ACHN (cell line): Measurements from ENCODE around the gene YTHDC1.
"Not testable (repeated sequence)": the region's sequence is repeated elsewhere in the genome, so short reads cannot be mapped to it uniquely, and the experiment has no call there.

Experiments used
- DNase-seq: peaks from one replicate; pipeline ENCODE4 v3.0.0-alpha.2; 2015
- in situ Hi-C: cut with HindIII; loops from 2 replicates; pipeline ENCODE4 v1.10.0; 2017; ENCODE audit warnings: low sequenced_read_pairs, low pct_ligation_motif_present, low pct_unique_long_range_greater_than_20kb

Gene YTHDC1

DNA sequence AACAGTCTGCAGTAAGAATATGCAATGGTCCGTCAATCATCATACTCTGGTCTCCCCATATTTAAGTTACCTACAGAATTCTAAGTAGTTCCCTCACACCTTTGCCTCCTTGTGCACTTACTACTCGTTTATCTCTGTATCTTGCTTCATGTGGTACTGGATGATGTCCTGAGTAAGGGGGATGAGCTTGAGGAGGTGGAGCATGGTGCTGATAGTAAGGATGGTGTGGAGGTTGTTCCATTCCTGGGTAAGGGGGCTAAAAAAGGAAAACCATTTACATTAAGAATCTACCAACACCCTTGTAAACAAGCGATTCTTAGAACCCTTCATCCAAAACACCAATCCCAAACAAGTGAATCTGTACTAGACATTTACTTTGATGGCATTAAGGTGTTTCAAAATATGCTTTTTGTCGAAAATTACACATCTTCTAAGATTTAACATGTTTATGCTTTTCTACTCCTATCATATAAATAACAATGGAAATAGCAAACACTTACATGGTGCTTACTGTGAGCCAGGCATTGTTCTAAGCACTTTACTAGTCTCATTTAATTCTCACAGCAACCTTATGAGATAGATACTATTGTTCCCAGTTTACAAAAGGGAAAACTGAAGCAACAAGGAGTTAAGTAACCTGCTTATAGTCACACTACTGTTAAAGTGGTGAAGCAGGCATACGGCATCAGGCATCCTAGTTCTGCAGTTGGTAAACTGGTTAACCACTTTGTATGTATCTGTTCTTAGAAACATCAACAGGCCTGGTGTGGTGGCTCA lies 33.5 kb downstream of the YTHDC1 start:
- in situ Hi-C loops, result no loop called here
- no peak for DNase-seq

DNA sequence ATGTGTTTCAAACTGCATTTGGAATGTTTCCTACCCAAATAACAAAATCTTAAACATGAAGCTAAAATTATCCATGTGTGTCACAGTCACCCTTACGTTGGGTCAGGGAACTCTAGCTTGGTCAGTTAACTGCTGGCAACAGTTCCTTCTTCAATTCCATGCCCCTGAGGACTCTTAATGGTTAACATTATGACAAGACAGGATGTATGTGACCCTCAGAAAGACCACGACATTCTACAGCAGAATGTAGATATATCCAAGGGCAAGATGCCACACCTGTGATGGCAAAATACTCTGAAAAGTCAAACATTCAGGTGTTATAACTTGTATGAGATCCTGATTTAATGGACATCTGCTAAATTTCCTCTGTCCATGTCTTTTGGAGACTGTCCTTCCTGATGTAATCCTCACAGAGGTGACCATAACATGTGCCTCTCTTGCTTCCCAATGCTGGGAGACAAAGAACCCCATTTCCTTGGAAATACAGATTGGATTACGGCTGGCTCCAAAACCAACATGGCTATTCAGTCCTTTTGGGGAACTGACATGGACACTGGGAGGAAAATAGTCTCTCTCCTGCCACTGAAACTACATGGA lies 39.1 kb downstream of the YTHDC1 start:
- in situ Hi-C loops, result no loop called here
- DNase-seq, result no peak

DNA sequence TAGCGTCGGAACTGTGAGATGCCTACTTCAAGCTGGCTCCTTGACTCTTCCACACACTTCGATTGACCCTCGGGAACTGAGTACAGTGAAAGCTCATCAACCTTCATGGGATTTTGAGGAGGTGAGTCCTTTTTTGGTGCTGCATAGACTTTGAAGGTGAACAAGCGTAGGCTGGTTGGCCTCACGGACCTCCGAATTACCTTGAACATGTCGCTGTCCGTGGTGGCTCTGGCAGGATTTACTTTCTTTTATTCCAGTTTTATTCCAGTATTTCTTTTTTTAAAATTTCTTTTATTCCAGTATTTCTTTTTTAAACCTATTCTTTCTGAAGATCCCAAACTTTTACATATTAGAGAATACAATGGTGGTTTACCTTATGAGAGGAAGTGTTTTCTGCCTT lies 45.2 kb downstream of the YTHDC1 start:
- no peak for DNase-seq
- in situ Hi-C loops, result no loop called here

DNA sequence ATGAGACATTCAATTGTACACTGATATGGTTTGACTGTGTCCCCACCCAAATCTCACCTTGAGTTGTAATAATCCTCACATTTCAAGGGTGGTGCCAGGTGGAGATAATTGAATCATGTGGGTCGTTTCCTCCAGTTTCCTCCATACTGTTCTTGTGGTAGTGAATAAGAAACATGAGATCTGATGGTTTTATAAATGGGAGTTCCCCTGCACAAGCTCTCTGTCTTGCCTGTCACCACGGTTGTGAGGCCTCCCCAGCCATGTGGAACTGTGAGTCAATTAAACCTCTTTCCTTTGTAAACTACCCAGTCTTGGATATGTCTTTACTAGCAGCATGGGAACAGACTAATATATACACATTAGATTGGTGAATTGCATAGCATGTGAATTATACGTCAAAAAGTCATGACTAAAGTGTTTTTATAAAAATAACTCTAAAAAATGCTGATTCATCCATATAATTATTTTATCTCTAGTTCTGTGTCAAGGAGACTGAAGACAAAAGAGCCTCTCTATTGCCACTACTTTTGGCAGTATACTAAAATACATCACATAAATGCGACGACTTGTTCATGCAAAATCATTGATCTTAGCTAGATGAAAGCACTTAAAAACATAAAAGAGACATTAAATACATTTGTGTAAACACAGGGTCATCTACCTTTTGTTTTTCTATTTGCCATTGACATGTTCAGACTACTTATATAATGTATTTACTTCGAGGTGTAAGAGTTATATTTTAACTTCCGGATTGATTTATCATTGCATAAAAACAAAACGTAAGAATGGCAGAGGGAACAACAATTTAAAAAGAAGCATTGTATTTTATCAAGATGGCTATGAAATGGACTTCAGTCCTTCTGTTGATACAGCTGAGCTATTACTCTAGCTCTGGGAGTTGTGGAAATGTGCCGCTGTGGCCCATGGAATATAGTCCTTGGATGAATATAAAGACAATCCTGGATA lies 50.1 kb downstream of the YTHDC1 start:
- in situ Hi-C loops, result no loop called here
- no peak for DNase-seq

DNA sequence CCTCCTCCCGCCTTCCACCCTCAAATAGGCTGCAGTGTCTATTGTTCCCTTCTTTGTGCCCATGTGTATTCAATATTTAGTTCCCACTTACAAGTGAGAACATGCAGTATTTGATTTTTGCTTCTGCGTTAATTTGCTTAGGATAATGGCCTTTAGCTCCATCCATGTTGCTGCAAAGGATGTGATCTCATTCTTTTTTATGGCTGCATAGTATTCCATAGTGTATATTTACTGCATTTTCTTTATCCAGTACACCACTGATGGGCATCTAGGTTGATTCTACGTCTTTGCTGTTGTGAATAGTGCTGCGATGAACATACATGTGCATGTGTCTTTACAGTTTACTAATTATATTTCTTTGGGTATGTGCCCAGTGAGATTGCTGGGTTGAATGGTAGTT lies 52.8 kb downstream of the YTHDC1 start:
- in situ Hi-C loops, result no loop called here
- DNase-seq, result no peak

DNA sequence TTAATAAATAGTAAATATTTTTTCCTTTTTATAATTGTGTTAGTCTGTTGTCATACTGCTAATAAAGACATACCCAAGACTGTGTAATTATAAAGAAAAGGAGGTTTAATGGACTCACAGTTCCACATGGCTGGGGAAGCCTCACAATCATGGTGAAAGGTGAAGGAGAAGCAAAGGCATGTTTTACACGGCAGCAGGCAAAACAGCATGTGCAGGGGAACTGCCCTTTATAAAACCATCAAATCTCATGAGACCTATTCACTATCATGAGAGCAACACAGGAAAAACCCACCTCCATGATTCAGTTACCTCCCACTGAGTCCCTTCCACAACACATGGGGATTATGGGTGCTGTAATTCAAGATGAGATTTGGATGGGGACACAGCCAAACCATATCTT lies 58.6 kb downstream of the YTHDC1 start:
- DNase-seq, result no peak
- in situ Hi-C loops, result no loop called here

DNA sequence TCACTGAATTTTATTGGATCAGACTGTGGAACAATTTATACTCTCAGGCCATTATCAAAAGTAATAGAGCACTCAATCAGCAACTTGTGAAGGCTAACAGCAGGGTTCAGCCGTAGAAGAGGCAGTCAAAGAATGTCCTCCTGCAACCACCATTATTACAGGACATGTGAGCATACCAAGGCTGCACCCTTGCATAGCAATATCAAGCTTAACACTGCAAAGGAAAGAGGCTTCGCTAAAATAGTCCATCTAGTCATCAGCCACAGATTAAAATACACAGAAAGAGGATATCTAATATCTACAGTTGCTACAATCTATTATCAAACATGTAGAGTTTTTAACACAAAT lies 61.5 kb downstream of the YTHDC1 start:
- in situ Hi-C loops, result no loop called here
- DNase-seq, result peak; percentile 16

DNA sequence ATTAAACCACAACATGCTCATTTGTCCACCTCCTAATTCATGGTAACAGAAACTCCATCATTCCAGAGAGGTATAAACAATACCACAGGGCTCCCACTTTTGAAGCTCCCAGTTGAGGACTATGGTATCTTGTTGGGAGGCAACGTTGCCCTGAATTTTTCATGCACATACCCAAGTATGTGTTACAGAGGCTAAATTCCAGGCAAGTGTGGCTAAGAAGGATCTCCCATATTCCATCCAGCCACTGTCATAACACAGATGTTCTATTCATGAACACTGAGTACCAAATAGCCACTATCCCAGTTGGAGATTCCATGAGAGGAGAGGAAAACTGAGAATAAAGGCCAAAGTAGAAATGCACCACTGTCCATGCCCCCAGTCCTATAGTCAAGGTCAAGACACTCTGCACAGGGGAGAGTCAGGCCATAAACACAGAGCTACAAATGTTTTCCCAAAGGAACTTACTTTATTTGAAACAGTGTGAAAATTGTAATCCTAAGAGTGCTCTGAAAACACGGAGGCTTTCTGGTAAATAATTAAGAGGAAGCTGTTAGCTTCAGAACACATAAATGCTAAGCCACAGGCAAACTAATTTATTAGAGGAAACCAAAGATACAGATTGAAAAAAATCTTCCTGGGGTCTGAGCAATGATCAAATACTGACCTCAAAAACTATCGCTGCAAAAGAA lies 62.0 kb downstream of the YTHDC1 start:
- DNase-seq, result no peak
- in situ Hi-C loops, result no loop called here

DNA sequence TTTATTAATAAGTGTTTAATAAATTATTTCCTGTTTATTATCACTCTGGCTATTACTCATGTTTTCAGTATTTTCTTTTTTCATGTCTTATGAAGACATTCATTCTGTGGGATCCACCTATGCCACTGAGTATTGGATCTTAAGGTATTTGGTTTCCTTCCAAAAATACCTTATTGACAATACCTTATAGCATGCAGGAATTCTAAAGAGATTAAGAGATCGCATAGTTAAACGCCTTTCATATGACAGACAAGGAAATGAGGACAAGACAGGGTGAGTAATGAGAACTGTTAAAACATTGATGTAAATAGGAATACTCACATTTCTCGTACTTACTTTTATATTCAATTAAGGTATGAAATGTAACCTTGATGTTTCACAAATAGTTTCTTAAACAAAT lies 66.2 kb downstream of the YTHDC1 start:
- DNase-seq, result no peak
- in situ Hi-C loops, result no loop called here

DNA sequence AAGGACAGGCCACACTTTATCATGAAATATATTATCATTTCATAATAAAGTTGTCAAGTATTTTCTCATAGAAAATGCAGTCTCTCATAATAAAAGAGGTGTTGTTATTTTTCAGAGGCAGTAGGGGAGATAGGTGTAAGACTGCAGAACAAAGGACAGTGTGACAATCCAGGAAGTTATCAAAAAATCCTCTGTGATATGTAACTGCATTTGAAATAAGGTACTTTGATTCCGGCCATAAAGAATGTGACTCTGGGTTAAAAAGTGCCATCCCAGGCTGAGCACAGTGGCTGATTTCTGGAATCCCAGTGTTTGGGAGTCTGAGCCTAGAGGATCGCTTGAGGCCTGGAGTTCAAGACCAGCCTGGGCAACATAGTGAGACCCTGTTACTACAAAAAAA lies 66.8 kb downstream of the YTHDC1 start:
- DNase-seq, result no peak
- in situ Hi-C loops, result no loop called here

DNA sequence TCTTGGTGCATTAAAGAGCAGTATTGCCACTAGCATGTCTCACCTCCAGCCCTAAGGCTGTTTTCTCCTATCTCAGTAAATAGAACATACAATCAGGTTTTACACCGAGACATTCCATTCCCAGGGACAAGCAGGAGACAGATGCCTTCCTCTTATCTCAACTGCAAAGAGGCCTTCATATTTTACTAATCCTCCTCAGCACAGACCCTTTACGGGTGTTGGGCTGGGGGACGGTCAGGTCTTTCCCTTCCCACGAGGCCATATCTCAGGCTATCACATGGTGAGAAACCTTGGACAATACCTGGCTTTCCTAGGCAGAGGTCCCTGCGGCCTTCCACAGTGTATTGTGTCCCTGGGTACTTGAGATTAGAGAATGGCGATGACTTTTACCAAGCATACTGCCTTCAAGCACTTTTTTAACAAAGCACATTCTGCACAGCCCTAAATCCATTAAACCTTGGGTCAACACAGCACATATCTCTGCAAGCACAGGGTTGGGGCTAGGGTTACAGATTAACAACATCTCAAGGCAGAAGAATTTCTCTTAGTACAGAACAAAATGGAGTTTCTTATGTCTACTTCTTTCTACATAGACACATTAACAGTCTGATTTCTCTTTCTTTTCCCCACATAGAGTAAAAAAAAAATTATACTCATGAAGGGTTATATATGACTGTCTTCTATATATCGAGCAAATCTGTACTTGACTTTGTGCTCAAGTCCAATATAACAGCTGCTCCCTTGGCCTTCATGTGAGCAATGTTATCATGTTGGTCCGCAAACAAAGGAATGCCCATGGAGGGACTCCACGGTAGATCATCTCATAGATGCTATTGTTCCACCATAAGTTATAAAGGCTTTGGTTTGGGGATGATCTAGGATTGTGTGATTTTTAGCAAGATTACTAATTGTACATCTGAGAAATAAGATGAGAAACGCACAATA lies 67.8 kb downstream of the YTHDC1 start:
- DNase-seq, in situ Hi-C loops: not testable (repeated sequence)

DNA sequence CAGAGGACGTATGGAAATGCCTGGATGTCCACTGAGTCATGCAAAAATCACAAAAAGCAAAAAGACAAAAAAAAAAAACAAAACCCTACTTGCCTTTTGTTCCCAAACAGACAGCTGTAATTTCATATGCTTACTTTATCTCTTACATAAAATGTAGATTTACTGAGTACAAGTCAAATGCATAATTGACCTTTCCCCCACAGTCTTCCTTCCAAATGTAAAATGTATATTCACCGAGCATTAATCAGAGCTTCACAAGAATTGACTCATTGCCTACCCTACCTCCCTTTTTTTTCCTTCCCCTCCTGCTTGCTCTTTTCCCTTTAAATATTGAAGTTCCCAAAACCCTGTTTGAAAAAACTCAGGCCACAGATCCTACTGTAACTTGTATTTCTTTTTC lies 71.9 kb downstream of the YTHDC1 start:
- DNase-seq, result no peak
- in situ Hi-C loops, result no loop called here

DNA sequence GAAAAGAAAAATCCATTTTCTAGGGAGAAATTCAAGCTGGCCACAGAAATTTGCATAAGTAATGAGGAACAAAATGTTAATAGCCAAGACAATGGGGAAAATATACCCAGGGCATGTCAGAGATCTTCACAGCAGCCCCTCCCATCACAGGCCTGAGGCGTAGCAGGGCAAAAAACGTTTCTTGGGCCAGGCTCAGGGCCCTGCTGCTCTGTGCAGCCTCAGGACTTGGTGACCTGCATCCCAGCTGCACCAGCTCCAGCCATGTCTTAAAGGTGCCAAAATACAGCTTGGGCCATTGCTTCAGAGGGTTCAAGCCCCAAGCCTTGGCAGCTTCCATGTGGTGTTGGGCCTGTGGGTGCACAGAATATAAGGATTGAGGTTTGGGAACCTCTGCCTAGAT lies 72.3 kb downstream of the YTHDC1 start:
- in situ Hi-C loops, result no loop called here
- no peak for DNase-seq

DNA sequence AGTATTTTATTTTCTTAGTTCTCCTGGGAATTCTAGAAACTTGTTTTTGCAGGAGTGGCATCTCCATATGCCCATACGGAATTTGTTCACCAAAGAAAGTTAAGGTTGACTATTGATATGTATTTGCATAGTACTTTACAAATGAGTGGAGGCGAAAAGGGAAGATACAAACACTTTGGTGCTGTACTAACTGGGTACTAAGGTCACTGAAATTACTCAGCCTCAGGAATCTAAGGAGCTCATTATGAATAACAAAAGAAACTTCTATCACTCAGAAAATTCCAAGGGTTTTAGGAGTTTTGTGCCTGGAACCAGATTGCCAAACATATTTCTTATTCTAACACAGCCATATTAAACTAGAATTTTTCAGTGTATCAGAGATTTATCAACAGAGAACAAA lies 77.0 kb downstream of the YTHDC1 start:
- in situ Hi-C loops, result no loop called here
- no peak for DNase-seq

DNA sequence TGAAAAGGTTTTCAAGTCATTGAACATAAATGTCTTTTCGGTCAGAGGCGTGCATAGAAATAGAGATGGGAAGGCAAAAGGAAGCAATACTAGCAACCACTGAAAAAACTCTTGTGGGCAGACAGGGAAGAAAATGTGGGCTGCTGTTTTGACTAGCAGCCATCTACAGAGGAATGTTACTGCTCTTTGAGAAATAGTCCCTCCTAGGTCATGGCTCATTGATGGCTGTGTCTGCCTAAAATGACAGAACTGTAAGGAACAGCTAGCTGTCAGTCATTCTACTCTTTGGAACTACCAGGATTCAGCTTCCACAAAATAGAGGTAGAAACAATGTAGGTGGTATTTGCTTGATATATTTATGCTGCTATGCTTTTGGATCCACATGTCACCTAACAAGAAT lies 77.5 kb downstream of the YTHDC1 start:
- peak; percentile 5 for DNase-seq
- in situ Hi-C loops, result no loop called here

DNA sequence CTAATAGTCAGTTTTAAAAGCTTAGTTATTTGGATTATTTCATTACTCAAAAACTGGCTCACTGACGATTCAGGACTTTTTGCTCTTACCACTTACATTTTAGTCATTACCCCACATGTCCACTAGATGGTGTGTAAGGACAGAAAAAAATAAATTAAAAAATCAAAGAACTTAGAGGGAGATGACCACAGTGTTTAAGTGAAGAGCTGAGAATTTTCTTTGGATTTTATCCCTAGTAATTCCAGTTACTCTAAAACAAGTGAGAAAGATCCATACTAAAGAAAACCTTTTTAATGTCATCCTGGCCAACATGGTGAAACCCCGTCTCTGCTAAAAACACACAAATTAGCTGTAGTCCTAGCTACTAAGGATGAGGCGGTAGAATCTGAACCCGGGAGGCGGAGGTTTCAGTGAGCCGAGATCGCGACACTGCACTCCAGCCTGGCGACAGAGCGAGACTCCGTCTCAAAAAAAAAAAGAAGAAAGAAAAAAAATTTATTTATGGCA lies 78.0 kb downstream of the YTHDC1 start:
- DNase-seq, result peak; percentile 66
- in situ Hi-C loops, result no loop called here

DNA sequence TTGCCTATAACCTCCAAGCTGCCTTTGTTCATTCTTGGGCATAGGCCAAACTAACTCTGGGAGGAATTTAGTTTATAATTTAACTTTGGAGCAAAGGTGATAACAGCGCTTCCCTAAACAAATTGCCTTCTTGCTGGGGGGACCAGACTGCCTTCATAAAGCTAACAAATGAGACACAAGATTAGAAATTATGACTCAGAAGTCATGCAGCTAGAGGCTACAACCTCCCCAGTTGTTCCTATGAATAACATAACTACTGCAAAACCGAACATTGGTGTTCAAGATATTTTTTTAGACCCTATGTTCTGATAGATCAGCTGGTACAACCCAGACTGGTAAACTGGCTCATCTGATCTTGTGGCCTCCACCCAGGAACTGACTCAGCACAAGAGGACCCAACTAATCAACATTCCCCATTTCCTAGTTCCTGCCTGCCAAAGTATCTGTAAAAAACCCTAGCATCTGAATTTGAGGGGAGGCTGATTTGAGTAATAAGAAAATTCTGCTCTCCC lies 82.4 kb downstream of the YTHDC1 start:
- in situ Hi-C loops, result no loop called here
- DNase-seq, result no peak
